Esophagus muscularis mucosa (tissue), 3 donors: ENCODE measurements around the gene IL1R2.

Source experiments
- CTCF ChIP-seq, 3 experiments: fragments of 200-600 bp in 2 of 3; fragments of 450-650 bp in 1 of 3; sonication (generic) in 2 of 3; IDR thresholded peaks; one replicate each; pipeline ENCODE4 v1.5.1; 2017 to 2019; ENCODE audit warnings: antibody characterized with exemption in 3 of 3, mild to moderate bottlenecking in 2 of 3, moderate library complexity in 1 of 3
- POLR2A ChIP-seq: fragments of 450-650 bp; IDR thresholded peaks from one replicate; pipeline ENCODE4 v1.6.1; 2017; ENCODE audit warnings: antibody characterized with exemption, moderate library complexity, mild to moderate bottlenecking, low read depth

- TF ChIP-seq CTCF (IDR thresholded peaks at IDR 0.05) (no peak), POLR2A (no peak)
Observed at GRCh38 chr2:102032368-102033030, 40.7 kb downstream of the IL1R2 start.
